NOMO-1 treated with DMSO at 0.1 percent for 48 hours (cell line): ENCODE data around the gene PRSS8.
"Not testable (repeated sequence)": the region's sequence is repeated elsewhere in the genome, so short reads cannot be mapped to it uniquely, and the experiment has no call there.

ENCODE experiments used
- DNase-seq: peaks from one replicate; lab custom pipeline; 2025; ENCODE audit not compliant: unreplicated experiment; lab: John Stamatoyannopoulos, UW

Gene PRSS8

DNA sequence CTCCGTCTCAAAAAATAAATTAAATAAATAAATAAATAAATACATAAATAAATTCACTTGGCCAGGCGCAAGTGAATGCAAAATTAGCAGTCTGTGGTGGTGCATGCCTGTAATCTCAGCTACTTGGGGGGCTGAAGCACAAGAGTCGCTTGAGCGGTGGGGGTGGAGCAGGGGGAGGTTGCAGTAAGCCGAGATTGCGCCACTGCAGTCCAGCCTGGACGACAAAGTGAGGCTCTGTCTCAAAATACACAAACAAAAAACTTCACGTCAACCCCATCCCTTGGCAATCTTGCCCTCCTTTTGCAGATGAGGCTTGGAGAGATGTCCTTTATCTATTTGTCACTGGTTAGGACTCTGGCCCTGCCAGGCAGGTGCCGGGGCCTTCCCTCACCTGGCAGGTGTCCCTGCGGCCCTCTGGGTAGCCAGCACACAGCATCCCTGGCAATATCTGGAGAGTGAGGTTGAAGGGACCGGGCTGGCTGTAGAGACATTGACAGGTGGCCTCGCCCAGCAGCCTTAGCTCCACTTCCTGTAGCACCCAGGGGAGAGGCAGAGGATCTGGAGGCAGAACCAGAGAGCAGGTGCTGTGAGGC, 10.0 kb upstream of the PRSS8 start:
- no peak for DNase-seq

DNA sequence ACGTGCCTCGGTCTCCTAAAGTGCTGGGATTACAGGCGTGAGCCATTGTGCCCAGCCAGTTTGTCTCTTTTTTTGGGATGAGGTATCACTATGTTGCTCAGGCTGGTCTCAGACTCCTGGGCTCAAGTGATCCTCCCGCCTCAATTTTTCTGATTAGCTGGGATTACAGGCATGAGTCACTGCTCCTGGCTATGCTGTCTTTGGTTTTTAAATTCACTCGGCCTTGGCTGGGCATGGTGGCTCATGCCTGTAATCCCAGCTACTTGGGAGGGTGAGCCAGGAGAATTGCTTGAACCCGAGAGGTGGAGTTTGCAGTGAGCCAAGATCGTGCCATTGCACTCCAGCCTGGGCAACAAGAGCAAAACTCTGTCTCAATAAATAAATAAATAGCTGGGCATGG, 8.9 kb upstream of the PRSS8 start:
- DNase-seq, result not testable (repeated sequence)

DNA sequence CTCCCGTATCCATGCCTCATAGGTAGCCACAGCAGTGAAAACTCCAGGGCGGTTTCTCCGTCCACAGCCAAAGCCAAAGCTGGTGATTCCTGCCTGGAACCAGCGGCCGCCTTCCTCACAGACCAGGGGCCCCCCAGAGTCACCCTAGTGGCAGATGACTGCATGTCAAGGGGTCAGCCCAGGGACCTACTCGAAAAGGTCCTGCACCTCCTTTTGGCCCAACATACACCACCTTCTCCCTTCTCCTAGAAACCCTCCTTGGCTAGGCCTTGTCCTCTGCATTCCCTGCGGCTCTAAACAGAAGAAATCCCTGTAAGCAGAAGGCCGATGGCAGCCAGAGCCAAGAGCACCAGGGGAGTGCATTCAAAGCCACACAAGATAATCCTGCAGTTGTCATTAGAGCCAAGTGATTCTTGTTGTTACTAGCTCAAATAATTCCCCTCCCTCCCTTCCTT, 8.2 kb upstream of the PRSS8 start:
- no peak for DNase-seq

DNA sequence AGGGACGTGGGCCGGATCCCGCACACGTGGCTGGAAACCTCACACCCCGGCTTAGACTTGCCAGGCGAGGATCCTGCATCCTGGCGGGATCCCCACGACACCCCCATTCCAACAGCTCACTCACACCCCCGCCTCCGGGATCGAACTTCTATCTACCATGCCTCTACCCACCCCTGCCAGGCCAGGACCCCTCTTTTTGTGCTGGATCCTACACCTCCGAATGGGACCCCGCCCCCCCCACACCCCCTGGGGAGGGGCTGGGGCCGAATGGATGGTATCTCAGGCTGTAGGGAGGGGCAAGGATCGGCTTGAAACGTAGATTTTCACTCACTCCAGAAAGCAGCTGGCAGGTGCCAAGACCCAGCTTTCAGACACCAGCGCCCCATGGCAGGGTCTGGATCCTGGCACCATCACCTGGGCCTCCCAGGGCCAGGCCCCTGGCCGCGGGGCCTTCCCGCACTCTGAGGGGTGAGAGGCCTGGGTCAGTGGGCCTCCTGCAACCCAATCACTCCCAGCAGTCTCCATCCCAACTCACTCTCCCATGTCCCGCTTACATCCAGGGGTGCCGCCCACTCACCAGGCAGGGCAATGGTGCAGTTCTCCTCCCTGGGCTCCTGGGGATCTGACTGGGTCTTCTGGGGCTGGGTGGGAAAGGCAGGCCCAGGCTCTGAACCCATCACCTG, 7.6 kb upstream of the PRSS8 start:
- DNase-seq, result no peak

DNA sequence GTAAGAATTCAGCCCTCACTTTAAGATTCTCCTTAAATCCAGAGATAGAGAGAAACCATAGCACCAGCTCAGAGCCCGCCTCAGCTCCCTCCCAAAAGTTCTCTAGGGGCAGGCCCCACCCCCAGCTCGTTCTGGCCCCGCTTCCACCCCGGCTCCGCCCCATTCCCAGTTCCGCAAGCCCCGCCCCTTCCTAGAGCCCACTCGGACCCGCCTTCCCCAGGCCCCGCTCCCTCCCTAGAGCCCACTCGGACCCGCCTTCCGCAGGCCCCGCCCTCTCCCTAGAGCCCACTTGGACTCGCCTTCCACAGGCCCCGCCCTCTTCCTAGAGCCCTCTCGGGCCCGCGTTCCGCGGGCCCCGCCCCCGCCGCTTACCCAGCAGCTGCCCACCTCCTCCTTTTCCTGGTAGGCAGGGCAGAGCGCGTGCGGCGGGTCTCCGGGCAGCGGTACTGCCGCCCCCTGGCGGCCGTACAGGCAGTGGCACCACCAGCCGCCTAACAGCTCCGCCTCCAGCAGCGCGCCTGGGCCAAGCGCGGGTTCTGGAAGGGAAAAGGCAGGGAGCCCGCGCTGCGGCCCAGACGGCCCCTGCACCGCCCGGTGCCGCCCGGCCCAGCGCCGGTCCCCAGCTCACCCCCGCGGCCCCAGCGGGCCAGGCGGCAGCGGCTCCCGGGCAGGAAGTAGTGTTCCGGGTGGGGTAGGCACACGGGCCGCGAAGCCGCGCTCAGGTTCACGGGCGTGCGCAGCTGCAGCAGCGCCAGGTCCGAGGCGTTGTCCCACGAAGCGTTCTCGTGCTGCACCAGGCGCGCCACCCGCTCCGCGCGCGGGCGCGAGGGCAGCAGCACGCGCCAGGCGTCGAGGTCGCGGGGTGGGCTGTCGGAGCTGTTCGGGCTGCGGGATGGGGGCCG, 6.8 kb upstream of the PRSS8 start:
- DNase-seq, result peak; percentile 99

DNA sequence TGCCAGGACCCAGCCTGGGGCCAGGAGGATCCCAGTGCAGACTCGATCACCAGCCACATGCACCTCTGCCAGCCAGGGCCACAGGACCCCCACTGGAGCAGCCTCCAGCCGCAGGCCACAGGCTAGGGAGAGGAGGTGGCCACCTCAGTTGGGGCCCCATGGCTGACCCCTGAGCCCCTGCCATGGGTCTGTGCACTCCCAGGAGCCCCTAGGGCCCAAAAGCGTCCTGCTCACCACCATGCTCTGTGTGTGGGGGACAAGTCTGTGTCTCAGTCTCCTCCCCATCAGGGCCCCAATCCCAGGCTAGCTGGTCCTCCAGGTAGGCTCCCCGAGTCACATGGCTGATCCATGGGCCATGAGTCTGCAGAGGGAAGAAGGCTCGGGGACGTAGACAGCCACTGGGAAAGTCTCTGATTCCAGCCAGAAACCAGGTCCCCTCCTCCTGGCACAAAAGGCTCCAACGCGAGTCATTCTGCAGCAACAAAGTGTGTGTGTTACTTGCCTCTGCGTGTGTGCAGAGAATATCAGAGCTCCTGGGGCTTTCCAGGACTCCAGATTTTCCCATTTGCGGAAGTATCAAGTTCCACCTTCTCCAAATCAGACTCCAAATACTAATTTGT, 6.1 kb upstream of the PRSS8 start:
- DNase-seq, result no peak

DNA sequence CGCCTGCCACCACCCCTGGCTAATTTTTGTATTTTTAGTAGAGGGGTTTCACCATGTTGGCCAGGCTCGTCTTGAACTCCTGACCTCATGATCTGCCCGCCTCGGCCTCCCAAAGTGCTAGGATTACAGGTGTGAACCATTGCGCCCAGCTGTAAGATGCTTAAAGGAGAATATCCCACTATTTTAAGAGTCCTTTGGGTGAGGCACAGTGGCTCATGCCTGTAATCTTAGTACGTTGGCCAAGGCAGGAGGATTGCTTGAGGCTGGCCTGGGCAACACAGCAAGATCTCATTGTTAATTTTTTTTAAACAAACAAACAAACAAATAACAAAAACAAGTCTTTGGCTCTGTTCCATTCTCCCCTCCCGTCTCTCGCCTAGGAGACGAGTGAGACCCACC, 5.5 kb upstream of the PRSS8 start:
- DNase-seq, result not testable (repeated sequence)

DNA sequence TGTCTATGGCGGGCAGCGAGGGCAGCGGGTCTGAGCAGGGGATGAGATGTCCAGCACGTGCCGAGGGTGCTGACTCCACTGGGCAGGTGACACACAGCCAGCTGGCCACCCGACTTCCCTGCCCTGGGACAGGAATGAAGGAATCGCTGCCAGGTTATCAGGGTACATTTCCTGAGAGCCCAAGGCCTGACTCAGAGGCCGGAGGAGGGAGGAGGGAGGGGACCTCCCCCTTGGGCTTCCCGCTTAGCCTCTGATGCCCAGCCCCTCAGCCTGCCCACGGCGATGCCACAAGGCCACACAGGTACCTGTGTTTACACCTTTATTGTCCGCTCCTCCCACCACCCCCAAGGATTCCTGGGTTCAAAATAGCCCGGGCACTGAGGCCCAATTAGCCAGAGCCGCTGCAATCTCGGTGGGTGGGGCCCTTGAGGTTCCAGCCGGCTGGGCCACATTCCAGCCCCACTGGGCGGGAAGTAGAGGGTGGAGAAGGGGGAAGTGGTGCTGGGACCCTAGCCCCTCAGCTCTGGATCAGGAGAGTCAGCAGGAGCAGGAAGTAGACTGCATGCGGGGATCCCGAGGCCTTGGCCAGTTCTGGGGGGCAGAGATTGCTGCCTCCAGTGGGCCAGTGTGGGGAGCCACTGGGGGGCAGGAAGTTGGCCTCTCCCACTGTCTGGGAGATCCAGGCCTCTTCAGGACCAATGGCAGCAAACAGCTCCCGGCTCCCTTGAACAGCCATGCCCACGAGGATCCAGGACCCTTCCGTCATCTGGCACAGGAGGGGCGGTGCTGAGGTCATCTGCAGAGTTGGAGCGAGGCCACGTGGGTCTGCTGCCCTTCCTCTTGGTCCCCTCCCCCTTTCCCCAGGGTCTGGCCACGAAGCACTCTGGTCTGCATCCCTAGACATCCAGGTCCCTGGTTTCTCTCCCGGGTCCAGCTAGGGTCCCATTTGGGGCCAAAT, 3.4 kb upstream of the PRSS8 start:
- no peak for DNase-seq

DNA sequence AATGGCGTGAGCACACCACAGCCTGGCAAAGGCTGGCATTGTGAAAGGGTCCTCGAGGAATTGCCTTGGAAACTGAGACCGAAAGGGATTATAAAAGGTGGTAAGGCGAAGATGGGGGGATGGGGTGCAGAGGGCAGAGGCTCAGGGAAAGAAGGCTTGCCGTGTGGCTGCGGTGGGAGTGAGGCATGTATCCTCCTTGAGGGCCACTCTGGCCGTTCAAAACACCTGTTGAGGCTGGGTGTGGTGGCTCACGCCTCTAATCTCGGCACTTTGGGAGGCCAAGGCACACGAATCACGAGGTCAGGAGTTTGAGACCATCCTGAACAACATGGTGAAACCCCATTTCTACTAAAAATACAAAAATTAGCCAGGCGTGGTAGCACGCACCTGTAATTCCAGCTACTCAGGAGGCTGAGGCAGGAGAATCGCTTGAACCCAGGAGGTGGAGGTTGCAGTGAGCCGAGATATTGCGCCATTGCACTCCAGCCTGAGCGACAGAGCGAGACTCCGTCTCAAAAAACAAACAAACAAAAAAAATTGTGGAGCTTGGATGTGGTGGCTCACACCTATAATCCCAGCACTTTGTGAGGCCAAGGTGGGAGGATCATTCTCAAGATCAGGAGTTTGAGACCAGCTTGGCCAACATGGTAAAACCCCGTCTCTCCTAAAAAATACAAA, 1.4 kb upstream of the PRSS8 start:
- not testable (repeated sequence) for DNase-seq

DNA sequence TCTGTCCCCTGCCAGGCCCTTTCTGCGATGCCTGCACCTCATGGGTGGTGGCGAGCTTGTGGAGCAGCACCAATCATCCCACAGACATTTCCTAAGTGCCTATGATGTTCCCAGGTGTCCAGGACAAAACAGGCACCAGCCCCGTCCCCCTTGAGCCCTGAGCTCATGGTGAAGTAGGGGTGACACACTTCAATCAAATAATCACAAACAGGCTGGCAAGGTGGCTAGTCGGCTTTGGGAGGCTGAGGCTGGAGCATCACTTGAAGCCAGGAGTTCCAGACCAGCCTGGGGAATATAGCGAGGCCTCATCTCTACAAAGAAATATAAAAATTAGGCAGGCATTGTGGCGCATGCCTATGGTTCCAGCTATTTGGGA, 748 bp upstream of the PRSS8 start:
- DNase-seq, result no peak

DNA sequence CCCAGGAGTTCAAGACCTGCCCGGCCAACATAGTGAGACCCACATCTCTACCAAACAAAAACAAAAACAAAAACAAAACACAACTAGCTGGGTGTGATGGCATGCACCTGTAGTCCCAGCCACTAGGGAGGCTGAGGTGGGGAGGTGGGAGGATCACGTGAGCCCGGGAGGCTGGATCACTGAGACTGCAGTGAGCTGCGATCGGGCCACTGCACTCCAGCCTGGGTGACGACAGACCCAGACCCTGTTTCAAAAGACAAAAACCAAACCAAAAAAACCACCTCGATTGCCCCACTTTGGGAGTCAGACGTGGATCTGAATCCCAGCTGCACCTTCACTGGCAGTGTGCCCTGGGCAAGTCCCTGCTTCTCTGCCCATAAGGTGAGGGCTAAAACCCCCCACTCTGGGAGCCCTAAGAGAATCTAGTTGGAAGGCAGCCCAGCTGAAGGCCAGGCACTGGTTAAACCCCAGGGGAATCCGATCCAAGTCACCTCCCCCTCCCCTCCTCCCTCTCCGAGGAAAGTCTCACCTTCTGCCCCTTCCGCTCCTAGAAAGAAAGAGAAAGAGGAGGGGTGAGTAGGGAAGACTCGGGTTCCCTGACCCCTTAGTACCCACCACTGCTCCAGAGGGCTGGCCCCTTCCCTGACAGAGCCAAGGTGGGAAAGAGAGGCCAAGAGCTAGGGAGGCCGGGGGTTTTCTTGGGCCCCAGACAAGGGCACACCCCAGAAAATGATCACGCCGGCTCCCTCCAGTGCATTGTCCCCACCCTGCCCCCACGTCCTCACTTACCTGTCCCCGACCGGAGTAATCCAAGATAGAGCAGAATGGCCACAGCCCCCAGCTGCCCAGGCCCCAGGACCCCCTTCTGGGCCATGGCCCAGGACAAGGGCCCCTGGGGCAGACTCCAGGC, 647 bp downstream of the PRSS8 start:
- no peak for DNase-seq

DNA sequence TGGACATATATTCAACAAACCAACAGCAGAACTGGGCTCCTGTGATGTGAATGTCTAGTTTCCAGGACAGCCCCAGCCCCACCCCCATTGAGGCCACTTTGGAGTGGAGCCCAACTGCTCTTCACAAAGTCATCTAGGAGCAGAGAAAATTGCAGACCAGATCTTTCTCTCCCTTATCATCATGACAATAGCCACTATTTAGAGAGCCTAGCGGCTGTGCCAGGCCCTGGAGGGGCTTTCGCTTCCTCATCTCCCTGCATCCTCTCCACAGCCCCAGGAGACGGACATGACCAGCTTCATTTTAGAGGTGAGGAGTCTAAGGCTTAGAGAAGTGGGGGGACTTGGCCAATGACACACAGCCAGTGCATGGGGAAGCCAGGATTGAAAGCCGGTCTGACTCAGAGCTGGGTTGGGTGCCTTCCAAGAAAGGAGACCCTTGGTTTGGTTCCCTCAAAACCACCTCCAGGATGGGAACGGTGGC, 1.4 kb downstream of the PRSS8 start:
- peak; percentile 68 for DNase-seq

DNA sequence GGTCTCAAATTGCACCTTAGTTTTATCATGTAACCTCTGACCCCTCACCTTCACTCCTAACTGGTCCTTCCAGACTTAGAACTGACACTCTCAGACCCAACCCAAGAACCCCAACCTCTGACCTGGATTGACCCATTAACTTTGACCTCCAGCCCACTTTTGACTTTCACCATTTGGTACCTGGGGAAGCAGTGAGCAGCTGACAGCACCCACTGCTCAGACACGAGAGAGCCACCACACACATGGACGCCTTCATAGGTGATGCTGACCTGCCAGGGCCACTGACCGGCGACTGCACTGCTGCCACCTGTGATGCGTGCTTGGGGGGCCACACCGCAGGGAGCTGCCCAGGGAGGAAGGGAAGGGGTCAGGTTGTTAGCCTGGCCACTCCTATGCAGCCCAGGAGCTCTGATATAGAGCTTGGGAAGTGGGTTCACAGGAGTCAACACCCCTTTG, 2.5 kb downstream of the PRSS8 start:
- no peak for DNase-seq

DNA sequence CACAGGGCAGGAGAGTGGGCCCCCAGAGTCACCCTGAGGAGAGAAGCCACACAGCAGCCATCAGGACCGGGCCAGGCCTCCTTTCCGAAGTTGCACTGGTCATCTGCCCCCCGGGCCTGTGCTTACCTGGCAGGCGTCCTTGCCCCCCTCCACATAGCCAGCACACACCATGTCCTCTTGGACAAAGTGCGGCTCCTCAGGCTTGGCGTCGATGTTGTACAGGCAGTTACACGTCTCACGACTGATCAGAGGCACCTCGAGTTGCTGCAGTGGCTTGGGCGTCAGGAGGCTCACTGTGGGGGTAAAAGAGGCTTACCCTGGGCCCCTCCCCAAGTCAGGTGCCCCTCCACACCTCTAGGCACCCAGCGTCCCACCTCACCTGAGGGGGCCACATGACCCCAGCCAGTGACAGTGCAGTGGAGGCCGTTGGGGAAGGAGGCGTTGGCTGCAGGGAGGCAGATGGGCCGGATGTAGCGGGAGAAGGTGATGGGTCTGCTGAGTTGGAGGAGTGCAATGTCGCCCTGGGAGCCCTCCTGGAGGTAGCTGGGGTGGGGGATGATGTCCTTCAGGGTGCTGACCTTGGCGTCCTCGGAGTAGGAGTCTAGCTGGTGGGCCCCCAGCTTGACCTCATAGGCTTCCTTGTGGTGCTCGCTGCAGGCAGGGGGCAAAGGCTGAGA, 3.1 kb downstream of the PRSS8 start:
- DNase-seq, result no peak

DNA sequence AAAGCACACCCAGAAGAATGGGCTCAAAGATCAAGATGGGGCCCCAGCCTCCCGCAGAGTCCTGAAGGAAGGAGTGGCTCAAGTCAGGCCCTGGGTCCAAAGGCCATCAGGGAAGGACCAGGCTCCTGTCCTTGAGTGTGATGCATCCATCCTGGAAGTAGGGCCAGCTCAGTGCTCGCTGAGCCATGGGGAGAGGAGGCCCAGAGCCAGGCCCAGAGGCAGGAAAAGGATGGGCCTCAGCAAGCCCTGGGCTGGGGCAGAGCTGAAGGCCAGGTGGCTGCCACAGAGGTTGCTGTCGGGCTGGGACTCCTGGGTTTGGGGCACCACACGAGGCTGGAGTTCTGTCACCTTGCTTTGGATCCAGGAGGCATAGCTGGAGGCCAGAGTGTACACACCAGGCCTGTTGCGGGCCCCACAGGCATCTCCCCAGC, 3.7 kb downstream of the PRSS8 start:
- DNase-seq, result no peak

DNA sequence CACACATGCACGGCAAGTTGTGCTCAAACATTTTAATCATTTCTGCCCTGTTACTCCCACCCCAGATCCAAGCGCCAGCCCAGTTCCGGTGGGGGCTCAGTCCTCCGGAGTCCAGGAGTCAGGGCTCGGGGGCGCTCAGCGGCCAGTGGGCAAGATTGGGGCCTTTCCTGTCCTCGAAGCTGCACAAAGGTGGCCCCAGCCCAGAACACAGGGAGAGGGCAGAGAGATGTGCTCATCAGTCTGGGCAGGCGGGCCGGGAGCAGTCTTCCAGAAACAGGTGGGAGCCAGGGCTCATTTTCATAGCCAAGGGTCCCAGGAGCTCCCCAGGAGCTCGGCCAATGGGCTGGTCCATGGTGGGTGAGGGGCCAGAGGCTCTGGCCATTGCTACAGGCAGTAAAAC, 4.1 kb downstream of the PRSS8 start:
- no peak for DNase-seq

DNA sequence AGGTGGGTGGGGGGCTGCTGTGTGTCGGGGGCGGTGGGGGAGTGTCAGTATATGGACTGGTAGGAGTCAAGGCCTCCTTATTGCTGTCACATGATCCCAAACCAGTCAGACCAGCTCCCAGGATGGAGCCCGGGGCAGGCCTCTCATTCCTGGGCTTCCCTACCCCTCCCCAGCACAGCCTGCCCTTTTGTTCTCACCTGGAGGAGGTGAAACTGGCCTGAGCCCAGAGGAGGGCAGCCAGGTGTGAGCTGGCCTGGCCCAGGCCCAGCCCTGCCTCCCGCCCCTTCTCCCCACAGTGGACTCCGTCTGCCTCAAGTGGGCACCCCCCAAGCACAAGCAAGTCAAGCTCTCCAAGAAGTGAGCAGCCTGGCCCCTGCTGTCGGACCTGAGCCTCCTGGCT, 4.6 kb downstream of the PRSS8 start:
- DNase-seq, result no peak

DNA sequence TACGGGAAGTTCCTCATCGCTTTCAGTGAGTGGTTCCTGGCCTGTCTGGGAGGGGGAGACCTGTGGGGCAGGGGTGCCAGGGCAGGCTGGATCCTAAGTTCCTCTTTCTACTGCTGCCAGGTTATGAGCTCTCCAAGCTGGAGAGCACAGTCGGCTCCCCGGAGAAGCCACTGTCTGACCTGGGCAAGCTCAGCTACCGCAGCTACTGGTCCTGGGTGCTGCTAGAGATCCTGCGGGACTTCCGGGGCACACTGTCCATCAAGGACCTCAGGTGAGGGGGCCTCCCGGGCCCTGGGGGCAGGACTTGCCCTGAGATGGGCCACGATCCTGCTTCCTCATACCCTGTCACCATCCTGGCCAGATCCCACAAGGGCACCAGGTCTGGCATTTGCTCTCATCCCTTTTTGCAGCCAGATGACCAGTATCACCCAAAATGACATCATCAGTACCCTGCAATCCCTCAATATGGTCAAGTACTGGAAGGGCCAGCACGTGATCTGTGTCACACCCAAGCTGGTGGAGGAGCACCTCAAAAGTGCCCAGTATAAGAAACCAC, 5.1 kb downstream of the PRSS8 start:
- peak; percentile 24 for DNase-seq
